GM19099 (cell line): ENCODE measurements around the gene CASP3.

ENCODE experiments used
- POLR2A ChIP-seq: IDR thresholded peaks from 3 replicates; pipeline ENCODE4 v1.6.1; 2011; ENCODE audit warnings: low read depth; ENCODE audit not compliant: insufficient read length; ENCODE audit errors: extremely low read depth

Gene CASP3

DNA sequence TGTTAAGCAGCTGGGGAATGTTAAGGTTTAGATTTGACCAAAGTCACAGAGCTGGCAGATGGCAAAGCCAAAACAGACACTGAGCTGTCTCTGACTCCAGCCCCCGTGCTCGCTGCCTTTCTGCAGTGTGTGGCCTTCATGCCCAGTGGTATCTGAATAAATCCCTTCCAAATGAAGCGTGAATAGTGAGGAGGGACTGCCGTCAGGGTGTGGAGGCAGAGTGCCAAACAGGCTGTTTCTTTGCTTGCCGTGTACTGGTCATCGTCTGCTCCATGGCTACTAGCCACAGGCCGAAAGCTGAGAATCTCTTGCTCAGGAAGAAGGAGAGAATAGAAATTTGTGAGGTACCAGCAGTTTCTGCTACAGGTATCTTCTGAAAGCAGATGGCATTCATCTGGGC lies 20.0 kb upstream of the CASP3 start:
- TF ChIP-seq POLR2A: no peak

DNA sequence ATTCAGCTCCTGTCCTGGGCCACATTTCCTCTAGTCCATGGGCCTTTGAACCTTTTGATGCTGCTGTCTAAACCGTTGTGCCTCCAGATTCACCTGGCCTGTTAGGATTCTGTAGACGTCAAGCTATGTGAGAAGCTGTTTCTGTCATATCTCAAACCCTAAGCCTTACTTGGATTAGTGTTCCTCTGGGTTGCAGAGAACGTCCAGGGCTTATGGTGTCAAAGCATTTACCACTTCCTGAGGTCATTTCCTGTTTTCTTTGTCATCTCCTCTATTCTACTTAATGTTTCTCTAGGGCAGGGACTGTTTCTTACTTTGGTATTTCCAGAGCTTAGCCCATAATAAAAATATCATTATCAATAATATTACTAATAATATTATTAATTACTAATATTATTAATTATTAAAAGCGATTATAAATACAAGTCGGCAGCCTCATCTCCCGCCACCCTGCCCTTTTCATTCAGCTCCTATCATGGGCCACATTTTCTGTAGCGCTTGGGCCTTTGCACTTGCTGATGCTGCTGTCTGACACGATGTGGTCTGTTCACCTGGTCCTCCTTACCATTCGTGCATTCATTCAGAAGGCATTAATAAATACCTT lies 19.4 kb upstream of the CASP3 start:
- no peak for TF ChIP-seq POLR2A

DNA sequence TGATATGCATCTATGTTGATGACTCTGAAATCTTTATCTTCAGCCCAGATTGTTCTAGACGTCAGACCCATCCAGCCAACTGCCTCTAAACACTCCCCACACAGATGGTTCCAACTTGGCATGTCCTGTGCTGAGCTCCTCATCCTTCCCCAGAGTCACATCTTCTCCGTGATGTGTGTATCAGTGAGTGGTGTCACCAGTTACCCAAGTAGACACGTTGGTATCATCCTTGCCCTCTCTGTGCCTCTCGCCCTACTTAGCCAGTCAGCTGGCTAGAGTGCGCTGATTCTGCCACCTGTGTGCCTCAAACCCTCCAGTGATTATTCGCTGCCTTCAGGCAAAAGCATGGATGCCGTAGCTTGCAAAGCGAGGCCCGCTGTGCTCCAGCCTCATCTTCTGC lies 18.8 kb upstream of the CASP3 start:
- TF ChIP-seq POLR2A: no peak

DNA sequence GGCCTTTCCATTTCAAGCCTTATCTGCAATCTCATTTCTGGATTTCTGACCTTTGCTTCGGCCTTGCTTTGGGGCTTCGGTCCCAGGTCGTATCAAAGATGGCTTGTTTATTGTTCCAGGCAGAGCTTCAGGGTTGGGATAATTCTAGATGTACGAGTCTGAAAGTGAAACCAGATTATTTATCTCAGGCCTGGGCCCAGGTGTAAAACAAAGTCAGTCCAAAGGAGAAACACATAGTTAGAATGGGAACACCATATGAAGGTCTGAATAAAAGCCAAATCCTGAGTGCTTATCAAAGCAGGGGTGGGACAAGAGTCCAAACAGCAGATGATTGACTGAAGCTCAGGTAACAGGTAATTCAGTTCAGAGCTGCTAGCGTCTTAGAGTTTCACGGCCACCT lies 17.4 kb upstream of the CASP3 start:
- TF ChIP-seq POLR2A: no peak

DNA sequence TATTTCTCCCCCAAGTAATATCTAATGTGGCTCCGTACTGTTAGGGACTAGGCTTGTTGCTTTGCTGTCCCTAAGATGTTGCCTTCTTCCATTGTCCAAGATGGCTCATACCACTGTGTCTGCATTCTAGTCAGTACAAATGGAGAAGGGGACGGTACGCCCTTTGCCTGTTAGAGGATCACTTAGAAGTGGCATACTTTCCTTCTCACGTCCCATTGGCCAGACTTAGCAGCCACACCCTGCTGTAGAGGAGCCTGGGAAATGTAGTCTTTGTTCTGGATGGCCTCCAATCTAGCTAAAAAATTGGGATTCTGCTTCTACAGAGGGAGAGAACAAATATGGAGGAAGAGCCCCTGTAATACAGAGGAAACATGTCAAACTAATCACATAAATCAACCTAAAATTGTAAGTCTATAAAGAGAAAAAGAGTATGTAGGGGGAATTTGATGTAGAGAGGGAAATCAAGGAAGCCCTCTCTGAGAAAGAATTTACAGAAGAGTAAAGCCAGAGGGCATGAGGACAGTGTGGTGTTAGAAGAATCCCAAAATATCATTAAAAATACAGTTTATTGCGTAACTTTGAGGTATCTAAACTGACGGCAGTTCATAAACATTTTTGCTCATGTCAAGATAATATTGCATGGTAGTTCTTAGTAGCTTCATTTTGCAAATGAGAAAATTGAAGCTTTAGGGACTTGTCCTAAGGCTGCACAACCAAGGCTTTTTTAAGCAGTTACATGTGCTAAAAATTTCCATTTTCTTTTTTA lies 15.4 kb upstream of the CASP3 start:
- no peak for TF ChIP-seq POLR2A

DNA sequence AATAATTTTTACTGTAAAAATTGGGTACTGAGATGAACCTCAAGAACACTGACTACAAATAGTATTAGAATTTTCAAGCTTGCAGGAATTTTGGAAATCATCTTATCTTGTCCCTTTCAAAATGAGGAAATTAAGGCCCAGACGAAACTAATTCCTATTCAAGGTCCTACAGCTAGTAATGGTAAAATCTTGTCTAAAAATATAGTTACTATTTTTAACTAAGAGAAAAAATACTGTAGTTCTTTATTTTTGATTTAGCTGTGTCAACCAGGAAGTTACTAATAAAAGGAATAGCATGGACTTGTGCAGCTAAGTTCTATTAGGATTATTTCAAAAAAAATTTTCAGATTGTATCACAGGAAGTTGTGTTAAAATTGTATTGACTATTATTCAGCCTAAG lies 13.0 kb upstream of the CASP3 start:
- TF ChIP-seq POLR2A: no peak

DNA sequence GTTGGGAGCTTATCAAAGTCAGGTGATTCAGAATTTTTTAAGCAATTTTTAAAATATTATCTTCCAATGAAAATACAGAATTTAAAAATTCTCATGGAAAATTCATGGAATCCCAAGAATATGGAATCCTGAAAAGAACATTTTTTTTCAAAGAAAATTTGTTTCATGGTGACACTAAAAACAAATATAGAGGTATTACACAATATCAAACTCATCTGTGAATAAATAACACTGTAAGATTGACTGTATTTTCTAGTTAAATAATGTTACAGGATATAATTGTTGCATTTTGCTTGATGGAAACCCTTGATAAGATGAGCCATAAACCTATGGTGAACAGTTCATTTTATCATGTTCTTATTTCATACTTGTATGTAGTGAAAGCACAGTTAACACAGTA lies 11.7 kb upstream of the CASP3 start:
- TF ChIP-seq POLR2A: no peak

DNA sequence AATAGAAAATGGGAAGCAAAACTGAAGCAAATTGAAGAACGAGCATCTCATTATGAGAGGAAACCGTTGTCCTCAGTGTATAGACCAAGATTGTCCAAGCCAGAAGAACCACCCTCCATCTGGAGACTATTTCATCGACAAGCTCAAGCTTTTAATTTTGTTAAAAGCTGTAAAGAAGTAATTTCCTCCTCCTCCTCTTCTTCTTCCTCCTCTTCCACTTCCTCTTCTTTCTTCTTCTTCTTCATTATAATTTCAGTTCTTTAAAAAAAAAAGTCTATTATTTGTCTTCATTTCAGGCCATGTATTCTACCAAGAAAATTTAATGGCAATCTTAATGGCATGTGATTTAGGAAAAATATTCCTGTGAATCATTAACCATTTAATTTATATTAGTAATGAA lies 7.9 kb upstream of the CASP3 start:
- no peak for TF ChIP-seq POLR2A

DNA sequence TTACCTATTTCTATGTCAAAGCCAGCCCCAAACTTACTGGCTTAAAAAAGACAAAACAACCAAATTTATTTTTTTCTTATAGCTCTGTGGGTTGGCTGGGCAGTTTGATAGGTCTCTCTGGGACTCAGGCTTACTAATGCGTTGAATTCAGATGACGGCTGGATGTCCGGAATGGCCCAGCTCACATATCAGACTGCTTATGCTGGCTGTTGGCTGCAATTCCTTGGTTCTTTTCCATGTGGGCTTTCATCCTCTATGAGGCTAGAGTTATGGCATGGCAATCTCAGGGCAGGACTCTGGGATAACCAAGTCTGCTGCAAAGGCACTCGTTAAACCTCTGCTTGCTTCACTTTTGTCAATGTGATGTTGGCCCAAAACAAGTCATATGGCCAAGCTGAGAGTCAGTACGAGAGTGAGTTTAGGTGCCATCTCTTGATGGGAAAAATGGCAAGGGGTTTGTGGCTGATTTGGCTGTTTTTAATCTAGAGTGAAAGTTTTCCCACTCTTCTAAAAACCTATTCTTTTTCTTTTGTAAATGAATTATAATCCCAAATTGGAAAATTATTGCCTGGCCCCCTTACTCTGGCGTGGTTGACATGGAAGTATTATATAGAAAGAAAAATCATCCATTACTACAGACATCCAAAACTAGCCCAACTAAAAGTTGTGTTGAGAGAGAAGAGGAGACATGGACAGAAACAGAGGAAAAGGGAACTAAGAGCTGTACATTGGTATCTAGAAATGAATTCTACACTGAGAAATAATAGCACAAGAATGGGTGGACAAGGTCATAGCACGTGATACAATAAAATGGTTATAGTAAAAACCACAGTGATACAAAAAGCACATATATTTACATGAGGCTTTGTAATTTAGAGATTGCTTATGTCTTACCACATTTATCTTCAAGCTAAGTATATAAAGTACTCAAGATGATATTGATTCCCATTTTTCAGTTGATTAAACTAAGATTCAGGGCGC lies 6.9 kb upstream of the CASP3 start:
- no peak for TF ChIP-seq POLR2A

DNA sequence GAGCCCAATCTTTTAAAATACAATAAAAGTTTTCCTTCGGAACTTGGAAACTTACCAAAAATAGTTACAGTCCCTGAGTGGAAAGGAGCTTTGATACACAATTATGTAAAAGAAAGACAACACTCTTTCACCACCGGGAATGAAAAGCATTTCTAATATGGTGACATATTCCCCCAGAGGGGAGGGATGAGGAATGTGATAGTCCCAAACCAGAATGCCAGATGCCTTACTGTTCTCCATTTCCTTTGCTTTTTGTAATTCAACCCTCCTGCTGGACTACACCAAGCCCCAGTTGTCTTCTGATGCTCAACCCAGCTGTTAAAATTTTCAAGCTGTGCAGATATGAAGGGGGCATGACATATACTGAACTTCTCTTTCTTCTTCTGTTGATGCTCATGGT lies 4.4 kb upstream of the CASP3 start:
- no peak for TF ChIP-seq POLR2A

DNA sequence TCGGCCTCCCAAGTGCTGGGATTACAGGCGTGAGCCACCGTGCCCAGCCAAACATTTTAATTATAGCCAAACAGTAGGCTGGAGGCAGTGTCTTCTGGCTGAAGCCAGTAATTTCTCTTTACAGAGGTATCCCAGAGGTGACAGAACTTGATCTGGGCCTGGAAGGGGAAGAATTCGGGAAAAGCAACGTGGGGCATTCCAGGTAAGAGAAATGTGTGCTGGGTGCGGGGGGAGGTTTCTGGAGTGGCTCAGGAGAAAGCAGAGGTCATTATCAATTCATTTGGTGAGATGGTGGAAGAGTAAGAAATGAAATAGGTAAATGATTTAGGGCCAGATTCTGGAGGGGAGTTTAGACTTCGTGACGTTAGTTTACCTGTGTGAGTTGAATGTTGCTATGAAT lies 2.7 kb upstream of the CASP3 start:
- no peak for TF ChIP-seq POLR2A

DNA sequence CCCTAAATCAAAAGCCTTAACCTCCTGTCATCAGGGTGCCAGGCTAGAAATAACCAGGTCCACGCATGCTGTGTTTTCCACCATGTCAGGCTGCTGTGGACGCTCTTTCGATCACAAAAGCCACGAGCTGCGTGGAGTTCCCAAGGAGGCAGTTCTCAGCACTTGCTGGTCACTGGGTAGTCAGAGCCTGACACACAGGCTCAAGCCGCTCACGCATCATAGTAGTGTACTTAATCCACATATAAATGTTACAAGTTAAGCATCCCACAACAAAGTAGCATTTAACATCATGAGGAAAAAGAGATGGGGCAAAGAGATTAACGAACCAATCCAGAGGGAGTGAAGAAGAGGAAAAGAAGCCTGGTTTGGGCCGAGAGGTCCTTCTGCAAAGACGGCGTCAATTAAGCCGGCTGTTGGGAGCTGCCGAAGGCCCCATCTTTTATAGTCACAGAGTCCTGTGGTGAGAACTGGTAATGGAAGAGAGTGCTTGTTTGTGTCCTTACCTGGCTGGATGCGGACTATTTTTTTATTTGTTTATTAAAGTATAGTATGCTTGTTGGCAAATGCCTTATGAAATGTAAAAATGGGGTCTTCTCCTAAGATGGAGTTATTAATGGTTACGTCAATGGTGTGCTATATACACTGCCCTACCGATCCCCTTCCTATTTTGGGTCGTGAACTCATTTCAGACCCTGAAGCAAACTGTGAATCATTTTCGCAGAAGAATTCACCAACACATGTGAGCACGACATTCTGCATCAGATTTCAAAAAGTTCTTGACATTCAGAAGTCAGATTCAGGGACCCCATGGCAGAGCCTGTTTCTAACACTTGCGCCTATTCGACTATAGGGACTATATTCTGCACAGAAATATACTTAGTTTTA lies 966 bp upstream of the CASP3 start:
- TF ChIP-seq POLR2A: no peak

DNA sequence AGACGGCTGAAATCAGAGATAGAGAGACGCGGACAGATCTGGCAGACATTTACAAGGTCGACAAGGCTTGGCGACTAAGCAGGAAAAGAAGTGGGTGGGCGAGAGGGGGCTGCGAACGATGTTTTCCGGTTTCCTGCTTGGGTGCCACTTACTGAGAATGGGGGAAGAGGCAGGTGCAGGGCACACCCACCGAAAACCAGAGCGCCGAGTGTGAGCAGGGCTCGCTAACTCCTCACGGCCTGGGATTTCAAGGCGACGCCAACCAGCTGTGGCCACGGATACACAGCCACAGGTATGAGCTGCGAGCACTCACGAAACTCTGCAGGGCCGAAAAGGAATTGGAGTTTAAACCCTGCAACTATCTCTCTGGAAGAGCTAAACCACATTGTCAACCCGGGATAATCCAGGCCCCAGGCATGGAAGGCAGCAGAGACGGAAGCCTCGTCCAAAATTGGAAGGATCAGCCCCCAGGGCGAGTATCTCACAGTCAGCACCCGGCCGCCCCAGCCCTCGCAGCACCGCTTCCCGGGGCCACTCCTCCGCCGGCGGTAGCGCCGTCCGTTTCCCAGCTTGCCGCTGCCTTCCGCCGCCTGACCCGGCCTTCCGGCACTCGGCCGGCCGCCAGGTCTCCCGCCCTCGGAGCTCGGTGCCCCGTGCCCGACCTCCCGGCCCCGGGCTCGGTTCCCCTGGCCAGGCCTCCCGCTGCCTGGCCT lies 778 bp downstream of the CASP3 start:
- peak; percentile 32 for TF ChIP-seq POLR2A

DNA sequence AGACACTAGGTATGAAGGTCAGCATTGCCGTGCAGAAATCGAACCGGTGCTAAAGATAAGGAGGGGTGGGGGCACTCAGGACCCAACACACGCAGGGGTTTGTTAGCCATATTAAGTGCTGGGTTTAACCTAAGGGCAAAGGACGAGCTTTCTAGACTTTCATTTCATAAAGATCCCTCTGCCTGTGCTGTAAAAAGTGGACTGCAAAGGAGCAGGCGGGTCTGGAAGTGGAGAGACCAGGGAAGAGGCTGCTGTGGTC lies 1.3 kb downstream of the CASP3 start:
- no peak for TF ChIP-seq POLR2A
